HG03097 (cell line): ENCODE data around the gene KCNAB1.

Source experiments
- ATAC-seq: cut with Tn5 transposase; IDR thresholded peaks from one replicate; pipeline ENCODE4 v1.9.1; 2021; ENCODE audit not compliant: unreplicated experiment, low FRiP score

Gene KCNAB1

DNA sequence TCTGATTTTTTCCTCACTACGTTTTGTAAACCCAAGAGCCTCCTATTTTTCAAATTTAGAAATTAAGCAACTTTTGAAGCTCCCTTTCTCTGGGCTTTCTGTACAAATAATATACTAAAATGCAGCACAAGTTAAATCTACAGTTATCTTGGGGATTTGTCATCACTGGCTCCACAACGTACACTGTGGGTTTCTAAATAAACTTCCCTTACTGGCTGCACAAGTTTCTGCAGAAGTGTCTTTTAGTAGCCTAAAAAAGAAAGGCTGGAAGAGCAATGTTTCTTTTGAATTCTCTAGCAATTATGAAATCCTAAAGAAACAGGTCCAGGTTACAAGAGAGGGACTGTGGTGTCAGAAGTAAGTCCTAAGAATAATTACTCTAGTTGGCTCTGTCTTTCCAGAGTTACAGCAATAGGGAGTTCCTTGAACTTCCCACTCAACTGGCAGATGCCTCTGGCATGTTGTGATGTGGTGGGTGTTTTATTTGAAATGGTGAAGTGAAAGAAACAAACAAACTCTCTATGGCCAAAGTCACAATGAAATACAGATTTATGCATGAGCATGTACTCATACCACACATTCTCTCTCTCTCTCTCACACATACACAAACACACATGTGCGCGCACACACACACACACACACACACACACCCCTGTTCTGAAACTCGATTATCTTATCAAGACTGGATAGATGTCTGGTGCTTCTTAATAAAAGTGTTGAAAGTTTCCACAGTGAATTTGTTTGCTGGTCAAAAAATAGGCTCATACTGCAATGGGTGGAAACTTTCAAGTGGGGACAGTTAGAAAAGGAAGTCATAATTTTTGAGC, 236.4 kb downstream of the KCNAB1 start:
- ATAC-seq, result no peak

DNA sequence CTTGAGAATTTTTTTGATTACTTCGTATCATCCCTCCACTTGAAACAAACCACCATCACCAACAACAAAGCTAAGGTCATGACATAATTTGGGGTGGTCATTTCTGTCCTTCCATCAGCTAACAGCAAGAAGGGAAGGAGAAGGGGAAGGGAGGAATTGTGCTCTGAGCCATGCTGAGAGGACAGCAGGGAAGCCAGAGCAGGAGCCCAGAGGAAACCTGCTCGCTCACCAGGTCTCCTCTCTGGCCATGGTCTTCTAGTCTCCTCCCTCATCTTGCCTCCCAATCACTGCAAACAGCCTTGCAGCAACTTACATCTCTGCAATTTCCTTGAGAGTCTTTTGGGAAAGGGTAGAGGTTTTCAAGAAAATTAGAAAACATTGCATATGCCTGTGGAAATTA, 237.9 kb downstream of the KCNAB1 start:
- ATAC-seq, result no peak

DNA sequence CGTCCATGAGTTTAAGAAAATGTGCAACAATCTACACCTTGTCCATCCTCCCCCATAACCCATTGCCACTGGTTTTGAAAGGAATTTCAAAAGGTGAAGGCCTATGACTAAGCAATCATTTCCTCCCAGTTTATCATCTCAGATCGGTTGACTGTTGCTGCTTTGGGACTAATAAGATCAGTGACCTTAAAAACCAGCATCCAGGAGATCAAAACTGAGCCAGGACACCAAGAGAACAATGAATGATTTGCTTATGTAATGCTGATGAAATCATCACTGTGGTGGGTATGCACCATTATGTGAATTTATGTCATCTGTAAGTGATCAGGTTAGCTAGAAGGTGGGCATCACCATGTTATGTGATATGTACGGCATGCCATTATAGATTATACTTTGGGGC, 239.0 kb downstream of the KCNAB1 start:
- no peak for ATAC-seq

DNA sequence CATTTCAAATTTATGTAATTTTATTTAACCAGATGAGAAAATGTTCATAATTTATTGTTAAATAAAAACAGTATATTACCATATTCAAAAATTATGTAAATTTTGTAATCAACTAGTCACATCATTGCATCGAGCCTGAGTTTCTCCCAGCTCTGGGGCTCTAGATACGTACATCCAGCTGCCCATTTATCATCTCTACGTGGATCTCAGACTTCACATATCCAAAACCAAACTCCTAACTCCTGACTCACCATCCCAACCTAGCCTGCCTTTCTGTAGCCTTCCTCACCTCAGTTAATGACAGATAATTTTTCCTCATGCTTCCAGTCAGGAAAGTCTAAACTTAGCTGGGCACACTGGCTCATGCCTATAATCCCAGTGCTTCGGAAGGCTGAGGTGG, 239.7 kb downstream of the KCNAB1 start:
- no peak for ATAC-seq

DNA sequence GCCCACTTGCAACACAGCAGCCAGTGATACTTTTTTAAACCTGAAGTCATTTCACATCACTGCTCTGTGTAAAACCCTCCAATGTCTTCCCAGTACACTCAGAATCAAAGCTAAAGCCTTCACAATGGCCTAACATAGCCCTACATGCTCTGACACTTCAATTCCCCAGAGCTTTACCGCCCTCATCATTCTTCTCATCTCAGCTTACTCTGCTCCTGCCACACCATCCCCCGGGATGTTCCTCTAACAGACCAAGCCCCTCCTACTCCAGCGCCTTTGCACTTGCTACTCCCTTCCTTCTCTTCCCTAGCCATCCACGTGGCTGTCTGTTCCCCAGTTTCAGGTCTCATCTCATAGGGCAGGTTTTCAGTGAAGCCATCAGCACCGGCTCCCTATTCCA, 240.6 kb downstream of the KCNAB1 start:
- ATAC-seq, result no peak

DNA sequence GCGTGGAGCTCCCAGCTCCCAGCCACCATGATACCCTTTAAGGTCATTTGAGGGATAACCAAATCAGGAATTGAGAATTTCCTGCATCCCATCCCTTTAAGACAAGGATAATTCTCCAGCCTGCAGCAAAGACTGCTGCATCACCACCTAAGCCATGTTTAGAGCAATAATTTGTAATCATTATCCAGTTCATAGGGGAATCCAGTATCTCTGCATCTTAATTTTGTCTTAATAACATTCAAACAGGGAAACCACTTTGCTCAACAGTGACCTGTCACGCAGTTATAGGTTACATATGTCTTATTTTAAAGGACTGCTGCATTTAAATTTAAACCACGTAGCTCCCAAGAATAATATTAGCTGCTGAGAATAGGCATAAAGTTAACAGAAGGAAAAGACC, 246.2 kb downstream of the KCNAB1 start:
- ATAC-seq, result no peak

DNA sequence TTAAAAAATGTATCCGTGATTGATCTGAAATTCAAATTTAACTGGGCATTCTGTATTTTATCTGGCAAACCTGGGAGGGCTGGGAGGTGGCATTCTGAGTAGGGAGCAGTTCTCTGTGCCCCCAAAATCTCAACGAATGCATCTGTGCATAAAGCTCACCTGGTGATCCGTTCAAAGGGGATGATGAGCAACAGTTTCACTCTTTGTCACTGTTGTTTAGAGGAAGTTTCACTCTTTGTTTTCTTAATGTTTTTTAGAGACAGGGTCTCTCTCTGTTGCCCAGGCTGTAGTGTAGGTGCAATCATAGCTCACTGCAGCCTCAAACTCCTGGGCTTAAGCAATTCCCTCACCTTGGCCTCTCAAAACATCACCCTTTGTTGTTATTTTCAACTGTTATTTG, 247.8 kb downstream of the KCNAB1 start:
- ATAC-seq, result peak; percentile 63

DNA sequence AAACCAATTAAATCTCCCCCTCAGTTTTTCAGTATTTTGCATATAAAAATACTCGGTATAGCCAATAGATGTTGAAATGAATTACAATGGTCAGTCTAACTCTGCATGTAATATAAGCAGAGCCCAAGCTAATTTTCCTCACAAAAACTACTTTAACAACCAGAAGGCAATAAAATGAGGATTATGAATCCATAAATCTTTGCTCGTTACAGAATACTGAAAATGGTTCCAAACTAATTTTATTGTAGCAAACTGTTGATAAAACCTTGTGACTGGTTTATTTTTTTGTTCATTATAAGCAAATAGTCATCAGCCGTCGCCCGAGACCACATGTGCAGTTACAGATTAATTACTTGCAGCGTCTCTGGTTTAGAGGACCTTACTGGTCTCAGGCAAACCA, 251.3 kb downstream of the KCNAB1 start:
- no peak for ATAC-seq

DNA sequence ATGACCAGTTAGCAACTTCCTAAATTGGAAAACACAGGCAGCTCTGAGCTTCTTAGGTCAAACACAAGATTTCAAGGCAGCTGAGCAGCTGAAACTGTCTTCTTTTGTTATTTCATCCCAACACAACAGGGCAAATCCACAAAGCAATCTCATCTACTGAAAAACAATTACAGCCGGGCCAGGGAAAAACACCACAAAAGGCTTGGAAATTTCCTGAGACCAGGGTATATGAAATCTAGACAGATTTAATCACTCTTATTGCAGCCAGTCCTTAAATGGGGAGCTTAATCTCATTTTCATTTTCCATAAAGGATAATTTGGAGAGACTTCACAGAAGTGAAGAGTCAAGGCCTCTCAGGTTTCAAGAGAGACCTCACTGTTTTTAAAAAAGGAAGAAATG, 252.7 kb downstream of the KCNAB1 start:
- ATAC-seq, result no peak

DNA sequence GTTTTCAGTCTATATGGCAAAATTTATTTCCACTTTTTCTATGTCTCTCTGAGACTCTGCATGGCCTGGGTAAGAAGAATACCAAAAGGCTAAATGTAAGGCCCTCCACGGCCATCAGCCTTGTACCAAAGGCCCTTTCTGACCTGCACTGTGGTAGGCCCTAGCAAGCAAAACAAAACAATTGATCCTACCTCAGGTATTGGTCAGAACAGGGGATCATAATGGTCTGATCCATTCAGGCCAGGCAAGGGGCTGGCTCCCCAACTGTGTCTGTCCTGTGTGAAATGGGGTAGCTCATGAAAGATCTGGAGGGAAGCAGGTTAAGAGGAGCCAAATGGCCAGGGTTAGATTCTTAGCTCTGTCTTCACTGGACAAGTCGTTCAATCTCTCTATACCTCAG, 253.3 kb downstream of the KCNAB1 start:
- ATAC-seq, result no peak

DNA sequence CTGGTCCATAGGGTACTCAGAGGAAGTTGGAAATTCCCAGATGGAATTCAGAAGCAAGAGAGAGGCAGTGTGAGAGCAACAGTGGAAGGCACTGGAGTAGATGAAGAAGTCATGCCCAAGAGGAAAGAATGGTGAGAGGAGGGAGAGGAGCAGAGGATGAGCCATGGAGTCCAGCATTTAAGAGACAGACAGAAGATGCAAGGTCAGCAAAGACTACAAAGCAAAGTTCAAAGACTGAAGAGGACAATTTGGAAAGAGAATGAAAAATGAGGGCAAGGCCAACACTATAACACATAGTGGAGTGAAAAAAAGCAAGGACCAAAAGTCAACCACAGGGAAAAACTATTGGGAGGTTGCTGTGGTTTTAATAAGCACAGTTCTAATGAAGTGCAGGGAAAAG, 255.8 kb downstream of the KCNAB1 start:
- no peak for ATAC-seq

DNA sequence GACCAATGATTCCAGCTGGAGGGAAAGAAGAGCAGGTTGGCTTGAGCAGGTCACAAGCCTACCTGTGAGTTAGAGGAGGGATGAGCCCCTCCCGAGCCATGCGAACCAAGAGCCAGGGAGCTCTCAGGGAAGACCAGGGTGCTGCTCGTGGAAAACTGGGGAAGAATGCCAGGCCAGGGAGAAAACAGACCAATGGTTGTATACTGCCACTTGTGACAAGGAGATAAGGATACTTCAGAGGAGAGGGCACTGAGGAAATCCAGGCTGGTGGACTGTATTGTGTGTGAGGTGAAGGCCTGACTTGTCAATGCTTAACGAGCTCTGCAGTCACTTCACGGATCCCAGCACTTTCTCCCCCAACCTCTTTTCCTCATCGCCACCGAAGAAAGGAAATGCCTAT, 256.9 kb downstream of the KCNAB1 start:
- ATAC-seq, result no peak

DNA sequence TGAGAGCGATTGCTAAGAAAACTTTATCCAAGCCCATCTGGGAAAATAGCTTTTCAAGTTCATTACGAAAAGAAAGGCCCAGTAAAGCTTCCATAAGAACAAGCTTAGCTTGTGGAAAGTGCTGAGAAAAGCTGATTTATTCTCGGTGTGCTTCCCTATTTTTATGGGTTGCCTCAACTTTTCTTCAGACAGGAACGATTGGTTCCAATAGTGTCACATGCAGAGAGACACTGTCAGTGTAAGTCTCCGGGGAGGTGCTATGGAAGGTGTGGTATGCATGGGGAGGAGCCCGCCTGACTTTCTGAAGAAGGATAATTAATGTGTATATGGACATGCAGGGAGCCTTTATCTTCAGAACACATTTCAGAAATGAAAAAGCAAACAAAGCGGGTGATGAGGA, 257.3 kb downstream of the KCNAB1 start:
- ATAC-seq, result no peak

DNA sequence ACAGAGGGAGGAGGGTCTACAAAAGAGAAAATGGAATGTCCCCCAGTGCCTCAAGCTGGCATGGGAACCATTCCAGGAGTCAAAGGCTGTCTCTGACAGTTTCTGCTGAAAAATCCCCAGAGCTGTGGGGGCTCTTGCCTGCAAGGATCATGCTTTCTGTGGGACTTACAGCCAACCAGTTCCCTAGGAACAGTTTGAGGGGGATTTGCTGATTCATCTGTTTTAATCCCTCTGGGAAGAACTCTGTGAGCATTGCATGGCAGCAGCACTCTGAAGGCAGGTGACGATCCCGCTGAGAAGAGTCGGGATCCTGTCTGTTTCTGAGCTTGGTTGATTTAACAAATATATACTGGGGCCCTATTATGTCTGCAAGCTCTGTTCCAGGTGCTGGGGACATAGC, 258.5 kb downstream of the KCNAB1 start:
- ATAC-seq, result no peak

DNA sequence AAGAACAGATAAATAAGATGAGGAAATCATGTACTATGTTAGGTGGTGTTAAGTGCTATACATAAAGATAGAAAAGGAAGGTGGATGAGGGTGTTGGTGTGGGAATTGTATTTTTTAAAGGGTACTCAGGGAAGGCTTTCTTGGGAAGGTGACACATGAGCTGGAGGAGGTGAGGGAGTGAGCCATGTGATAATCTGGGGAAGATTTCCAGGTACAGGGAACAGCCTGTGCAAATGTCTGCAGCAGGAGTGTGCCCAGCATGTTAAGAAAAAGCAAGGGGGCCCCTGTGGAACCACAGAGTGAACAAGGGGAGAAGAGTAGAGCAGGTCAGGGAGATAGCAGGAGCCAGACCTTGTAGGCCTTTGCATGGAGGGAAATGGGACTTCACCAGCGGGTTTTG, 258.9 kb downstream of the KCNAB1 start:
- ATAC-seq, result no peak

DNA sequence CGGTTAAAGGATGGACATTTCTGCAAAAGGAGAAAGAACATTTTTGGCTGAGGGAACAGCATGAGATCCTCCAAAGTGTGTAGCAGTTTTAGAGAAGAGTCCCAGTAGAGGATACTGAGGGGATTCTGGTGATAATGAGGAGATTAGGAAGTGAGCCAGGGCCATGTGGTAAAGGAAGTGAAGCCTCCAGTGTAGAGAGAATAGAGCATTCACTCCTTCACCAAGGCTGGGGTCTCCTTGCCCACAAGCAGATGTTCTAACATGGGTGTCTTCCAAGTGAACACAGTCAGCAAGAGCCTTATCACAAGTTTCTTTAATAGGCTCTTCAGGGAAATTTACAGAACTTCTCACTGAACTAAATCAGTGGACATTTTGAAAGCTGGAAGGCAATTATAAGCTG, 260.9 kb downstream of the KCNAB1 start:
- ATAC-seq, result no peak

DNA sequence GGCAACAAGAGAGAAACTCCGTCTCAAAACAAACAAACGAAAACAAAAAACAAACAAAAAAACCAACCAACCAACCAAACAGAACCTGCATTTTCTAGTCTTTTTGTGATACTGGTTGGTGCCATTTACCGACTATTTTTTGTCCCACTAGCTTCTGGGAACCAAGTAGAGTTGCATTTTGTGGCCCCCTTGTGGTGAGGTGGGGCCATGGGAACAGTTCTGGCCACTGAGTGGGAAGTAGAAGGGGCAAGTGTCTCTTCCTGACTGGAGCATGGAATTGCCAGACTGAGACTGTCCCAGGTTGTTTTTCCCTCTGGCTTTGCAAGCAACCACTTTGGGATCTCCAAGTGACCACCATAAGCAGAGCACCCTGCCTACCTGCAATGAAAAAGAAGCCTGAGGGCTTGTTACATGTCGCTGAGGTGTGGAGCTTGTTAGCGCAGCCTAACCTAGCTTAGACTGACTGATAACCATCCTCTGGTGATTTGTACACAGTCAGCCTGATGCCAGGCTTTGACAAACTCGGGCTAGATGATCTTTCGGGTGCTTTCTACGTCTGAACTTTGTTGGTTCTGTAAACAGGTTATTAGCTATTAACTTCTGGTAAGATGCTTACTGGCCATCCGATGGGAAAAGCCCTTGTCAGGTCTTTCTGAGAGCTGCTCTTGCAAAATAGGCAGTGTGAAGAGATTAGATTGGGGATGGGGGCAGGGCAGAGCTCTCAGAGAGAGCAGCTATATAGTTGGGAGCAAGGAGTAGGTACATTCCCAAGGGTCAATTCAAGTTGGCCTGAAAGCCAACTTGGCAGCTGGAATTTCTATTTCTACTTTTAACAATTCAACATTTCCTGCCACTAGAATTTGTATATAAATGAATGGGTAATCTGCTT, 262.3 kb downstream of the KCNAB1 start:
- ATAC-seq, result no peak

DNA sequence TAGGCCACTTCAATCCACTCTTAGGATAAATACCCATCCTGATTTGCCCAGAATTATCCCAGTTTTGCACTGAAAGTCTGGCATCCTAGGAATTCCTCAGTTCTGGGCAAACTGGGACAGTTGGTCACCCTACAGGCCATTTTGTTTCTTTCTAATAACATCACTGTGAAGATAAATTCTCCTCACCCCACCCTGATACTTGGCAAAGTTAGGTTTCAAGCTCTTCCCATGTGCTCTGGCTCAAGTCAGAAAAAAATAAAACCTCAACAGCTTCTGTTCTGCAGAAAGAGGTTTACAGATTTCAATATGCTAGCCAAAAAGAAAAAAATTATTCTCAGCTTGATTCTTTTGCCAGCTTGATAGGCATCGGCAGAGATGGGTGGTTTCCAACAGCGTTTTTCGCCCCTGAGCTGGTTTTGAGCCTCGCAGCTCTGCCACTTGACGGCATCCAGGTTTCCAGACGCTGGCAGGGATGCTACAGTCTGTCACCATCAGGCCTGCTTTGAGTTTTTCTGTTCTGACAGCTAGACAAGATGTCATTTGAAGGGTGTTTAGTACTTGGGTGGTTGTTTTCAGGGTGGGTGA, 263.2 kb downstream of the KCNAB1 start:
- no peak for ATAC-seq

DNA sequence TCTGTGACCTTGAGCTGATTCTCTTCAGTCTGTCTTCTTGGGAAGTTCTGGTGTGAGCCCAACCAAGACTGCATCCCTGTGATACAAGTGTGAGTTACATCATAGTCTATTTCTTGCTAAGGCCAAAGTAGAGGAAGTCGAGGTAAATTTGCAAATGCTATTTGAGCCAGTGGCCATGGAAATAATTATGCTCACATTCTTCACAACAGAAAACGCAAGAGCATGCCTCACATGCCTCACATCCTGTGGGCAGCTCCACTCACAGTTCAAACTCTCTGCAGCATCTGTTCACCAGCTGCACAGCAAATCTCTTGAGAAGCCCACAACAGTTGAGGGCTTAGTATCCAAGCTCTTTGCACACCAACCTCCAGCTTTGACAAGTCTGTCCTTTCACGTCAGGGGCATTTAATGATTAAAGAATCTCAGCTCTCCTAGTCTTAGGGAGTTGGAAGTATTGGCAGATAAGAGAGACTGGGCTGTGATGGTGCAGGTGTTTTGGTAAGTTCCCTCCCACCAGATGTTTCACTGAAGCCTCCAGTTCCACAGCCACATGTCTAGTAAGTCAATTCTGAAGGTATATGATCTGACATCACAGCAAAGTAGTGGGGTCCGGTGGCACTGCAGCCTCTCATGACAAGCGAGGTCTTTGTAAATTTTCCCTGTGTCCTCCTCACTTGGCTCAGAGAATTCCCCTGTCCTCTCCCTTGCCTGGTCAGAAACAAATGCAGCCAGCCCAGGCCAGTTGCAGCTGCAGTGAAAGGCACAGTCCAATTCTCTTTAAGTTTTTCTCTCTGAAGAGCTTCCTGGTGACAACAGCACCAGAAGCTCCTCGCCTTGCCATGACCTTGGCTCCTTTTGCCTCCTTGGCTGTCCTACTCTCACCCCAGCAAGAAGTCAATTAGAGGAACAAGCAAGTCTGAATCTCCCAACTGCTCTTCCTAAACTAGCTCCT, 268.4 kb downstream of the KCNAB1 start:
- no peak for ATAC-seq

DNA sequence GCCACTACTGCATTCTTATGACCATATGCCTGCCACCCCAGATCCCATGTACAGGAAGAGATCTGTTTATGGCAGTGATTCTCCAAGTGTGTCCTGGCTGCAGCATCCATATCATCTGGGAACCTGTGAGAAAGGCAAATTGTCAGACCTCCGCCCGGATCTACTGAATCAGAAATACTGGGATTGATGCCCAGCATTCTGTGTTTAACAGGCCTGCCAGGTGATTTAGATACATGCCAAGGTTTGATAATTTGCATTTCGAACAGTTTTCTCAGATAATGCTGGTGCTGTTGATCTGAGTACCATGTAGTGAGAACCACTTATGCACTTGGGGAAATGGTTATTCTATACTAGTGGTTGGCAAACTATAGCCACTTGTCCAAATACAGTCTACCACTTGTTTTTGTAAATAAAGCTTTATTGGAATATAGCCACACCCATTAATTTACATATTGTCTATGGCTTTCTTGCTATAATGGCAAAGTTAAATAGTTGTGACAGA, 269.1 kb downstream of the KCNAB1 start:
- no peak for ATAC-seq
